ENCODE data around the gene PHIP.

DNA sequence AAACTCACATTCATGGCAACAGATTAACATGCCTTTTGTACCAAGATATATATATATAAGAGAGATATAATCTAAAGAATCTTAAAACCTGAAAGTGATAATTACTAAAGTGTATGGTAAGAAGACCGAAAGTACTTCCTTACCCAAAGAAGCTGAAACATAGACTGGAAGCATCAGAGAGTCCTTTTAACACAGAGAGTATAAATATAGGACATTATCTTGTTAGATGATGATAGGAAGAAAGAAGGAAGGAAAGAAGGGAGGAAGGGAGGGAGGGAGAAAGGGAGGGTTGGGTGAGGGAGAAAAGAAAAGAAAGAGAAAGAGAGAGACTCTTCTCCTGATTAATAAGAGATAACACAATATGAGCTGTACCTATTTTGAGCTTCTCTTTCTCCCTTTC lies 68.2 kb downstream of the PHIP start:
- TF ChIP-seq, protein P1, sequence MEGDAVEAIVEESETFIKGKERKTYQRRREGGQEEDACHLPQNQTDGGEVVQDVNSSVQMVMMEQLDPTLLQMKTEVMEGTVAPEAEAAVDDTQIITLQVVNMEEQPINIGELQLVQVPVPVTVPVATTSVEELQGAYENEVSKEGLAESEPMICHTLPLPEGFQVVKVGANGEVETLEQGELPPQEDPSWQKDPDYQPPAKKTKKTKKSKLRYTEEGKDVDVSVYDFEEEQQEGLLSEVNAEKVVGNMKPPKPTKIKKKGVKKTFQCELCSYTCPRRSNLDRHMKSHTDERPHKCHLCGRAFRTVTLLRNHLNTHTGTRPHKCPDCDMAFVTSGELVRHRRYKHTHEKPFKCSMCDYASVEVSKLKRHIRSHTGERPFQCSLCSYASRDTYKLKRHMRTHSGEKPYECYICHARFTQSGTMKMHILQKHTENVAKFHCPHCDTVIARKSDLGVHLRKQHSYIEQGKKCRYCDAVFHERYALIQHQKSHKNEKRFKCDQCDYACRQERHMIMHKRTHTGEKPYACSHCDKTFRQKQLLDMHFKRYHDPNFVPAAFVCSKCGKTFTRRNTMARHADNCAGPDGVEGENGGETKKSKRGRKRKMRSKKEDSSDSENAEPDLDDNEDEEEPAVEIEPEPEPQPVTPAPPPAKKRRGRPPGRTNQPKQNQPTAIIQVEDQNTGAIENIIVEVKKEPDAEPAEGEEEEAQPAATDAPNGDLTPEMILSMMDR (tag by site-specific recombination; IDR thresholded peaks at IDR 0.05) = no peak
- TF ChIP-seq SETDB1 (IDR thresholded peaks at IDR 0.05; ENCODE audit: insufficient read length, low read length) = no peak
- no peak for TF ChIP-seq ZNF544 (tag by site-specific recombination; IDR thresholded peaks at IDR 0.05)
- no peak for TF ChIP-seq ZNF133 (tag by site-specific recombination; IDR thresholded peaks at IDR 0.05)
- no peak for TF ChIP-seq ZBTB20 (tag by site-specific recombination; IDR thresholded peaks at IDR 0.05)
- TF ChIP-seq, protein P2, sequence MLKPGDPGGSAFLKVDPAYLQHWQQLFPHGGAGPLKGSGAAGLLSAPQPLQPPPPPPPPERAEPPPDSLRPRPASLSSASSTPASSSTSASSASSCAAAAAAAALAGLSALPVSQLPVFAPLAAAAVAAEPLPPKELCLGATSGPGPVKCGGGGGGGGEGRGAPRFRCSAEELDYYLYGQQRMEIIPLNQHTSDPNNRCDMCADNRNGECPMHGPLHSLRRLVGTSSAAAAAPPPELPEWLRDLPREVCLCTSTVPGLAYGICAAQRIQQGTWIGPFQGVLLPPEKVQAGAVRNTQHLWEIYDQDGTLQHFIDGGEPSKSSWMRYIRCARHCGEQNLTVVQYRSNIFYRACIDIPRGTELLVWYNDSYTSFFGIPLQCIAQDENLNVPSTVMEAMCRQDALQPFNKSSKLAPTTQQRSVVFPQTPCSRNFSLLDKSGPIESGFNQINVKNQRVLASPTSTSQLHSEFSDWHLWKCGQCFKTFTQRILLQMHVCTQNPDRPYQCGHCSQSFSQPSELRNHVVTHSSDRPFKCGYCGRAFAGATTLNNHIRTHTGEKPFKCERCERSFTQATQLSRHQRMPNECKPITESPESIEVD (tag by site-specific recombination; IDR thresholded peaks at IDR 0.05) = no peak
- no peak for TF ChIP-seq YY1 (tag by site-specific recombination; IDR thresholded peaks at IDR 0.05)
- TF ChIP-seq ZNF830 (tag by site-specific recombination; IDR thresholded peaks at IDR 0.05; ENCODE audit: low read depth) = no peak
- no peak for TF ChIP-seq ZNF221 (tag by site-specific recombination; IDR thresholded peaks at IDR 0.05; ENCODE audit: borderline replicate concordance)

Measured in HEK293 (cell line).